B cell (primary cell): Measurements from ENCODE around the gene WDR38. TPM values are rescaled to one million over a fixed set of nuclear protein-coding genes. Genes with fewer than 3 reads are reported as not detected.

Source experiments
- ATAC-seq: fragments of 200-7000 bp; cut with Tn5 transposase; one replicate; pipeline ENCODE4 v1.10.0; 2021; ENCODE audit warnings: low read depth, mild to moderate bottlenecking, moderate number of reproducible peaks, moderate library complexity
- CTCF ChIA-PET: fragments of 350-600 bp; sonication (Branson Sonifier 250); formaldehyde crosslinking; loops from one replicate; lab custom pipeline; 2021; ENCODE audit warnings: antibody characterized with exemption, inconsistent platforms; lab: Charles Lee
- POLR2A ChIA-PET: fragments of 350-600 bp; sonication (Branson Sonifier 250); formaldehyde crosslinking; loops from one replicate; lab custom pipeline; 2021; ENCODE audit warnings: antibody characterized with exemption; lab: Charles Lee
- DNase-seq: peaks from one replicate; pipeline ENCODE4 v3.0.0; 2013
- H2AFZ ChIP-seq: 2 replicates; pipeline ENCODE4 v1.6.1; 2012; ENCODE audit warnings: mild to moderate bottlenecking, low read depth, low read length; ENCODE audit not compliant: insufficient read depth, poor library complexity, severe bottlenecking
- H3K27ac ChIP-seq, 2 donors: 1 replicate in 1 of 2; 2 replicates in 1 of 2; pipeline ENCODE4 v1.5.1; 2012 to 2013; ENCODE audit warnings: low read length in 2 of 2, mild to moderate bottlenecking in 2 of 2, moderate library complexity in 1 of 2
- H3K27me3 ChIP-seq, 4 experiments: fragments of 200-600 bp in 1 of 4; sonication (generic) in 1 of 4; replicated peaks in 1 of 4; 1 replicate in 2 of 4; 2 replicates in 2 of 4; pipeline versions ENCODE4 v1.6.1 to v1.7.0; 2013 to 2016; ENCODE audit warnings: low read length in 3 of 4, mild to moderate bottlenecking in 2 of 4, mixed read lengths in 1 of 4, moderate library complexity in 1 of 4; ENCODE audit not compliant: insufficient read depth in 4 of 4, control insufficient read depth in 3 of 4; ENCODE audit errors: control extremely low read depth in 1 of 4
- H3K36me3 ChIP-seq, 2 experiments: replicated peaks in 1 of 2; 1 replicate in 1 of 2; 2 replicates in 1 of 2; pipeline versions ENCODE4 v1.6.1 to v1.7.1; 2013; ENCODE audit warnings: low read length in 1 of 2; ENCODE audit not compliant: insufficient read depth in 2 of 2, control insufficient read depth in 1 of 2; ENCODE audit errors: control extremely low read depth in 1 of 2, extremely low read depth in 1 of 2
- H3K4me1 ChIP-seq, 2 donors: fragments of 200-600 bp in 1 of 2; sonication (generic) in 1 of 2; 1 replicate in 1 of 2; 2 replicates in 1 of 2; pipeline versions ENCODE4 v1.5.1 to v1.6.1; 2013 to 2017; ENCODE audit warnings: low read length in 2 of 2; ENCODE audit not compliant: control insufficient read depth in 2 of 2, insufficient read depth in 2 of 2
- H3K4me2 ChIP-seq: replicated peaks from 2 replicates; pipeline ENCODE3; 2012; ENCODE audit warnings: mild to moderate bottlenecking, low read depth, low read length; ENCODE audit not compliant: poor library complexity, severe bottlenecking
- H3K4me3 ChIP-seq, 5 experiments: fragments of 200-600 bp in 1 of 5; sonication (generic) in 1 of 5; 1 replicate in 3 of 5; 2 replicates in 2 of 5; pipeline versions ENCODE4 v1.5.1 to v1.7.0; 2011 to 2016; ENCODE audit warnings: low read length in 4 of 5, mild to moderate bottlenecking in 4 of 5, low read depth in 2 of 5, control low read depth in 1 of 5, moderate library complexity in 1 of 5; ENCODE audit not compliant: insufficient read depth in 1 of 5; ENCODE audit errors: control extremely low read depth in 1 of 5, extremely low read depth in 1 of 5
- H3K79me2 ChIP-seq: fragments of 200-600 bp; sonication (generic); one replicate; pipeline ENCODE4 v1.6.0; 2016; ENCODE audit warnings: low read length; ENCODE audit not compliant: control insufficient read depth, insufficient read depth
- H3K9ac ChIP-seq: fragments of 200-600 bp; sonication (generic); 2 replicates; pipeline ENCODE4 v1.6.1; 2017; ENCODE audit warnings: mild to moderate bottlenecking, low read length, moderate library complexity
- H3K9me3 ChIP-seq, 3 donors: one replicate each; pipeline versions ENCODE4 v1.6.1 to v1.7.1; 2013; ENCODE audit warnings: low read length in 2 of 3; ENCODE audit not compliant: control insufficient read depth in 2 of 3, insufficient read depth in 1 of 3; ENCODE audit errors: control extremely low read depth in 1 of 3
- H4K20me1 ChIP-seq: 2 replicates; pipeline ENCODE4 v1.6.0; 2012; ENCODE audit warnings: mild to moderate bottlenecking, low read length; ENCODE audit not compliant: insufficient read depth, control insufficient read depth, poor library complexity, severe bottlenecking
- H3K27ac Mint-ChIP-seq: one replicate; pipeline ENCODE4 v1.8.0; 2021; ENCODE audit warnings: mixed read lengths
- H3K27me3 Mint-ChIP-seq: one replicate; pipeline ENCODE4 v1.8.0; 2021; ENCODE audit warnings: mixed read lengths
- H3K4me1 Mint-ChIP-seq: one replicate; pipeline ENCODE4 v1.8.0; 2021; ENCODE audit warnings: mixed read lengths
- H3K4me3 Mint-ChIP-seq: one replicate; pipeline ENCODE4 v1.8.0; 2021; ENCODE audit warnings: mixed read lengths
- H3K9me3 Mint-ChIP-seq: one replicate; pipeline ENCODE4 v1.8.0; 2022; ENCODE audit warnings: mixed read lengths; ENCODE audit not compliant: insufficient read depth
- EZH2 ChIP-seq: IDR thresholded peaks from 2 replicates; pipeline ENCODE4 v1.6.1; 2012; ENCODE audit warnings: borderline replicate concordance, low read depth, mild to moderate bottlenecking, moderate library complexity, low read length; ENCODE audit not compliant: insufficient read depth, poor library complexity, severe bottlenecking
- WGBS: methylation state at CpG from one replicate; pipeline ENCODE4 v1.1.5; 2013; ENCODE audit warnings: missing lambda C conversion rate; ENCODE audit not compliant: insufficient coverage; 5-methylcytosine and 5-hydroxymethylcytosine counted together
- intact Hi-C: fragments of 100-400 bp; cut with micrococcal nuclease; formaldehyde crosslinking; loops from one replicate; pipeline ENCODE4 v1.10.0; 2022
- polyA plus RNA-seq: library from polyadenylated mRNA; depleted of rRNA; stranded (reverse); fragments of >200 nt; gene quantifications from 2 replicates; pipeline ENCODE4 v1.2.3, GENCODE V29; 2012
- total RNA-seq, 2 donors: library from RNA; stranded (reverse); fragments of 120-200 nt in 1 of 2; gene quantifications; 1 replicate in 1 of 2; 2 replicates in 1 of 2; pipeline versions ENCODE4 v1.2.3 to v1.2.4, GENCODE V29; 2013 to 2022
- TF ChIP-seq, protein P1 (sequence below): fragments of 200-600 bp; IDR thresholded peaks from one replicate; pipeline ENCODE4 v1.8.0; 2022; ENCODE audit warnings: antibody characterized with exemption, mild to moderate bottlenecking

WDR38 gene
- total and polyA plus RNA-seq, 2 donors (not counting 1 experiment from before 2014, with no cell fraction given): not detected

DNA sequence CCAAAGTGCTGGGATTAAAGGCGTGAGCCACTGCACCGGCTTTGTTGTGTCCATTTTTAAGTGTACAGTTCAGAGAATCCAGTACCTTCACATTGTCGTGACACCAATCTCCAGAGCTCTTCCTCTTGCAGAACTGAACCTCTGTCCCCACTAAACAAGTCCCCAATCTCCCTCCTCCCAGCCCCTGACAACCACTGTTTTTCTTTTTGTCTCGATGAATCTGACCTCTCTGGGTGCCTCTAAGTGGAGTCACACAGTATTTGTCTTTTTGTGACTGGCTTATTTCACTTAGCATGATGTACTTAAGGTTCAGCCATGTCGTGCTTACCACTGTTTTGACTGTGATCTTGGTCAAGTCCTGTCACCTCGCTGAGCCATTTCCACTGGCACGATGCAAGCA, 1.6 kb downstream of the WDR38 start:
- intact Hi-C loops: loop anchor here (5.0 kb wide), 2 partner anchors 37 to 517 kb away; no protein-coding TSS in a partner anchor

GRCh38 chr9:124855566-124855943, 2.3 kb downstream of the WDR38 start:
- Histone ChIP-seq H3K27ac (peak overlapping the region in 1 of 2 donors; percentile 48), H3K27me3 (no peaks in the 10 kb centered on the region), H3K4me1 (peaks cover 11 to 17% of the 10 kb centered on the region in 2 donors), H3K9ac (no peak overlapping the region), H4K20me1 (peaks cover 30% of the 10 kb centered on the region), H3K79me2 (no peaks in the 10 kb centered on the region), H3K9me3 (no peaks in the 10 kb centered on the region), H3K4me3 (no peak overlapping the region), H3K4me2 (no peak overlapping the region), H2AFZ (no peak overlapping the region), H3K36me3 (peaks cover 0 to 38% of the 10 kb centered on the region in 2 experiments)
- 89% methylated on average over 18 of the region's 18 CpGs for WGBS
- no peak for TF ChIP-seq EZH2
- TF ChIP-seq, protein P1, sequence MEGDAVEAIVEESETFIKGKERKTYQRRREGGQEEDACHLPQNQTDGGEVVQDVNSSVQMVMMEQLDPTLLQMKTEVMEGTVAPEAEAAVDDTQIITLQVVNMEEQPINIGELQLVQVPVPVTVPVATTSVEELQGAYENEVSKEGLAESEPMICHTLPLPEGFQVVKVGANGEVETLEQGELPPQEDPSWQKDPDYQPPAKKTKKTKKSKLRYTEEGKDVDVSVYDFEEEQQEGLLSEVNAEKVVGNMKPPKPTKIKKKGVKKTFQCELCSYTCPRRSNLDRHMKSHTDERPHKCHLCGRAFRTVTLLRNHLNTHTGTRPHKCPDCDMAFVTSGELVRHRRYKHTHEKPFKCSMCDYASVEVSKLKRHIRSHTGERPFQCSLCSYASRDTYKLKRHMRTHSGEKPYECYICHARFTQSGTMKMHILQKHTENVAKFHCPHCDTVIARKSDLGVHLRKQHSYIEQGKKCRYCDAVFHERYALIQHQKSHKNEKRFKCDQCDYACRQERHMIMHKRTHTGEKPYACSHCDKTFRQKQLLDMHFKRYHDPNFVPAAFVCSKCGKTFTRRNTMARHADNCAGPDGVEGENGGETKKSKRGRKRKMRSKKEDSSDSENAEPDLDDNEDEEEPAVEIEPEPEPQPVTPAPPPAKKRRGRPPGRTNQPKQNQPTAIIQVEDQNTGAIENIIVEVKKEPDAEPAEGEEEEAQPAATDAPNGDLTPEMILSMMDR: no peak
- ChIA-PET CTCF (interaction anchor here (0.6 to 9.8 kb wide), 6 partner anchors 14 to 259 kb away, joined by 3 to 345 read pairs (median 4); partner anchors contain the start of genes NR6A1 and OLFML2A), POLR2A (no interaction called here)
- no peaks in the 10 kb centered on the region for H3K9me3 Mint-ChIP-seq
- H3K4me1 Mint-ChIP-seq: peaks cover 18% of the 10 kb centered on the region
- intact Hi-C loops: no loop called here
- H3K27me3 Mint-ChIP-seq: no peaks in the 10 kb centered on the region
- DNase-seq (no peak), ATAC-seq (no peak)
- peak overlapping the region; percentile 26 for H3K27ac Mint-ChIP-seq
- no peak overlapping the region for H3K4me3 Mint-ChIP-seq

More for the DNA sequence above, 1.6 kb downstream of the WDR38 start:
- H3K4me1 Mint-ChIP-seq: peaks cover 10% of the 10 kb centered on the region
- peak overlapping the region; percentile 8 for H3K27ac Mint-ChIP-seq
- H2AFZ ChIP-seq: no peak overlapping the region
- H3K4me2 ChIP-seq: no peak overlapping the region
- DNase-seq (no peak), ATAC-seq (no peak)
- no peaks in the 10 kb centered on the region for H3K79me2 ChIP-seq
- POLR2A ChIA-PET: interaction anchor here (1.6 to 1.9 kb wide), 2 partner anchors 15 to 83 kb away, joined by 3 to 5 read pairs; no protein-coding TSS in a partner anchor
- CTCF ChIA-PET: interaction anchor here (1.5 to 9.8 kb wide), 4 partner anchors 9 to 81 kb away, joined by 4 to 345 read pairs (median 28); partner anchors contain the start of genes ARPC5L, NR6A1, OLFML2A and RPL35
- no peaks in the 10 kb centered on the region for H3K27me3 ChIP-seq
- no peak for TF ChIP-seq EZH2
- TF ChIP-seq, protein P1: no peak
- no peak overlapping the region for H3K9ac ChIP-seq
- H4K20me1 ChIP-seq: peaks cover 23% of the 10 kb centered on the region
- H3K4me3 ChIP-seq: no peak overlapping the region
- H3K36me3 ChIP-seq: peaks cover 0 to 31% of the 10 kb centered on the region in 2 experiments
- peak overlapping the region; percentile 9 for H3K4me3 Mint-ChIP-seq
- peaks cover 7 to 9% of the 10 kb centered on the region in 2 donors for H3K4me1 ChIP-seq
- no peaks in the 10 kb centered on the region for H3K27me3 Mint-ChIP-seq
- no peaks in the 10 kb centered on the region for H3K9me3 ChIP-seq
- H3K27ac ChIP-seq: peak overlapping the region in 1 of 2 donors; percentile 48
- H3K9me3 Mint-ChIP-seq: no peaks in the 10 kb centered on the region
- WGBS: 77% methylated on average over 5 of the region's 7 CpGs
